Suprapubic skin (tissue), 4 donors: ENCODE results near the gene MUCL3. TPM values are rescaled to one million over a fixed set of nuclear protein-coding genes. Genes with fewer than 3 reads are reported as not detected.

Experiments
- DNase-seq, 2 donors: peaks; one replicate each; pipeline ENCODE4 v3.0.0-alpha.2; 2019; ENCODE audit warnings: low spot score in 2 of 2
- H3K27ac ChIP-seq: fragments of 200-600 bp; sonication (generic); one replicate; pipeline ENCODE4 v1.5.1; 2019
- H3K27me3 ChIP-seq: fragments of 200-600 bp; sonication (generic); one replicate; pipeline ENCODE4 v1.5.1; 2019
- H3K36me3 ChIP-seq: fragments of 200-600 bp; sonication (generic); one replicate; pipeline ENCODE4 v1.5.1; 2019
- H3K4me1 ChIP-seq: fragments of 200-600 bp; sonication (generic); one replicate; pipeline ENCODE4 v1.5.1; 2019
- H3K4me3 ChIP-seq: fragments of 200-600 bp; sonication (generic); one replicate; pipeline ENCODE4 v1.5.1; 2019; ENCODE audit warnings: mild to moderate bottlenecking
- H3K9me3 ChIP-seq: fragments of 200-600 bp; sonication (generic); one replicate; pipeline ENCODE4 v1.5.1; 2019
- CTCF ChIP-seq, 2 donors: fragments of 200-600 bp in 1 of 2; fragments of 450-650 bp in 1 of 2; sonication (generic) in 1 of 2; IDR thresholded peaks; one replicate each; pipeline ENCODE4 v1.5.1; 2016 to 2019; ENCODE audit warnings: antibody characterized with exemption in 2 of 2, mild to moderate bottlenecking in 1 of 2, moderate library complexity in 1 of 2
- EP300 ChIP-seq: sonication (generic); formaldehyde crosslinking; IDR thresholded peaks from one replicate; pipeline ENCODE4 v1.6.1; 2017; ENCODE audit warnings: antibody characterized with exemption
- POLR2A ChIP-seq, 2 donors: fragments of 450-650 bp; IDR thresholded peaks; one replicate each; pipeline ENCODE4 v1.6.1; 2017; ENCODE audit warnings: antibody characterized with exemption in 2 of 2, mild to moderate bottlenecking in 2 of 2, moderate library complexity in 2 of 2
- POLR2AphosphoS5 ChIP-seq, 3 donors: sonication (generic); formaldehyde crosslinking; IDR thresholded peaks; one replicate each; pipeline ENCODE4 v1.6.1; 2017; ENCODE audit warnings: antibody characterized with exemption in 3 of 3
- WGBS: methylation state at CpG from one replicate; pipeline ENCODE4 v1.1.5; 2018; 5-methylcytosine and 5-hydroxymethylcytosine counted together
- total RNA-seq, 4 donors: library from RNA; depleted of rRNA; stranded (reverse); fragments of >200 nt; gene quantifications; one replicate each; pipeline ENCODE4 v1.1.0, GENCODE V29; 2016

Gene MUCL3
- total RNA-seq, 4 donors from 2014 or later = not detected

- WGBS = 11% methylated on average over 21 of the region's 46 CpGs
- peaks cover 7% of the 10 kb centered on the region for H3K27me3 ChIP-seq
- peak overlapping the region; percentile 24 for H3K27ac ChIP-seq
- peak; percentile 74 to 83 for DNase-seq
- no peaks in the 10 kb centered on the region for H3K36me3 ChIP-seq
- TF ChIP-seq POLR2A (IDR thresholded peaks at IDR 0.05) (peak in 1 of 2 donors; percentile 14), CTCF (IDR thresholded peaks at IDR 0.05) (no peak)
- H3K4me3 ChIP-seq = peak overlapping the region; percentile 47
- no peaks in the 10 kb centered on the region for H3K9me3 ChIP-seq
- peaks cover 19% of the 10 kb centered on the region for H3K4me1 ChIP-seq
Measured at GRCh38 chr6:30955367-30956042, 14.7 kb downstream of the MUCL3 start.

GRCh38 chr6:30957716-30958115 lies 16.9 kb downstream of the MUCL3 start:
- TF ChIP-seq CTCF (IDR thresholded peaks at IDR 0.05) (no peak), POLR2AphosphoS5 (IDR thresholded peaks at IDR 0.05) (no peak), POLR2A (IDR thresholded peaks at IDR 0.05) (no peak), EP300 (no peak)
- no peaks in the 10 kb centered on the region for H3K27me3 ChIP-seq
- DNase-seq = no peak
- H3K9me3 ChIP-seq = no peaks in the 10 kb centered on the region
- no peak overlapping the region for H3K4me3 ChIP-seq
- no peaks in the 10 kb centered on the region for H3K36me3 ChIP-seq
- peaks cover 19% of the 10 kb centered on the region for H3K4me1 ChIP-seq
- 73% methylated on average over 2 of the region's 2 CpGs for WGBS
- no peak overlapping the region for H3K27ac ChIP-seq

- no peaks in the 10 kb centered on the region for H3K9me3 ChIP-seq
- no peaks in the 10 kb centered on the region for H3K27me3 ChIP-seq
- no peak overlapping the region for H3K4me3 ChIP-seq
- no peaks in the 10 kb centered on the region for H3K36me3 ChIP-seq
- 68% methylated on average over 9 of the region's 9 CpGs for WGBS
- TF ChIP-seq EP300 = no peak
- no peak for TF ChIP-seq CTCF (IDR thresholded peaks at IDR 0.05)
- no peak for TF ChIP-seq POLR2A (IDR thresholded peaks at IDR 0.05)
- no peak for TF ChIP-seq POLR2AphosphoS5 (IDR thresholded peaks at IDR 0.05)
- no peak overlapping the region for H3K27ac ChIP-seq
- DNase-seq = no peak
- peaks cover 8% of the 10 kb centered on the region for H3K4me1 ChIP-seq
Measured at GRCh38 chr6:30960907-30961673, 20.3 kb downstream of the MUCL3 start.

GRCh38 chr6:30962716-30963115 lies 21.9 kb downstream of the MUCL3 start:
- TF ChIP-seq POLR2AphosphoS5 (IDR thresholded peaks at IDR 0.05) = no peak
- no peak for TF ChIP-seq POLR2A (IDR thresholded peaks at IDR 0.05)
- TF ChIP-seq EP300 = no peak
- TF ChIP-seq CTCF (IDR thresholded peaks at IDR 0.05) = no peak

GRCh38 chr6:30963641-30964040 lies 22.9 kb downstream of the MUCL3 start:
- no peak overlapping the region for H3K27ac ChIP-seq
- 55% methylated on average over 6 of the region's 6 CpGs for whole genome bisulfite sequencing
- peaks cover 4% of the 10 kb centered on the region for H3K4me1 ChIP-seq
- no peaks in the 10 kb centered on the region for H3K9me3 ChIP-seq
- DNase-seq = no peak
- H3K4me3 ChIP-seq = no peak overlapping the region
- no peaks in the 10 kb centered on the region for H3K27me3 ChIP-seq
- TF ChIP-seq POLR2AphosphoS5 (IDR thresholded peaks at IDR 0.05) (no peak), POLR2A (IDR thresholded peaks at IDR 0.05) (no peak), CTCF (IDR thresholded peaks at IDR 0.05) (no peak), EP300 (no peak)
- no peaks in the 10 kb centered on the region for H3K36me3 ChIP-seq

More at GRCh38 chr6:30962716-30963115, 21.9 kb downstream of the MUCL3 start:
- H3K27me3 ChIP-seq = no peaks in the 10 kb centered on the region
- no peaks in the 10 kb centered on the region for H3K9me3 ChIP-seq
- H3K4me1 ChIP-seq = peaks cover 4% of the 10 kb centered on the region
- DNase-seq = no peak
- H3K27ac ChIP-seq = no peak overlapping the region
- no peaks in the 10 kb centered on the region for H3K36me3 ChIP-seq
- no peak overlapping the region for H3K4me3 ChIP-seq
